Trophoblast cell (in vitro differentiated cells and primary cell): ENCODE results near the gene PAFAH1B2.
"Not testable (repeated sequence)": the region's sequence is repeated elsewhere in the genome, so short reads cannot be mapped to it uniquely, and the experiment has no call there.

Source experiments
- DNase-seq, 2 donors: peaks; one replicate each; pipeline ENCODE4 v3.0.0-alpha.2; 2016
- H2AFZ ChIP-seq: 2 replicates; pipeline ENCODE4 v1.6.1; 2013; ENCODE audit warnings: low read length, moderate library complexity, mild to moderate bottlenecking; ENCODE audit not compliant: insufficient read depth, poor library complexity
- H2AK5ac ChIP-seq: 2 replicates; pipeline ENCODE4 v1.6.1; 2013; ENCODE audit warnings: mild to moderate bottlenecking, low read length
- H2BK120ac ChIP-seq: 2 replicates; pipeline ENCODE4 v1.6.1; 2013; ENCODE audit warnings: low read length, mild to moderate bottlenecking, moderate library complexity; ENCODE audit not compliant: insufficient read depth, poor library complexity
- H2BK12ac ChIP-seq: 2 replicates; pipeline ENCODE4 v1.6.1; 2013; ENCODE audit warnings: mild to moderate bottlenecking, low read length, moderate library complexity
- H2BK5ac ChIP-seq: 2 replicates; pipeline ENCODE4 v1.6.1; 2013; ENCODE audit warnings: low read length, low read depth, moderate library complexity, mild to moderate bottlenecking; ENCODE audit not compliant: poor library complexity
- H3K14ac ChIP-seq: 2 replicates; pipeline ENCODE4 v1.6.1; 2013; ENCODE audit warnings: mild to moderate bottlenecking, low read length
- H3K18ac ChIP-seq: 2 replicates; pipeline ENCODE4 v1.6.1; 2013; ENCODE audit warnings: mild to moderate bottlenecking, low read length
- H3K23ac ChIP-seq: 2 replicates; pipeline ENCODE4 v1.6.1; 2013; ENCODE audit warnings: low read length
- H3K27ac ChIP-seq: 2 replicates; pipeline ENCODE4 v1.5.1; 2013; ENCODE audit warnings: low read depth, mild to moderate bottlenecking, inconsistent platforms, low read length, moderate library complexity
- H3K27me3 ChIP-seq: 2 replicates; pipeline ENCODE4 v1.6.1; 2013; ENCODE audit warnings: inconsistent platforms, mild to moderate bottlenecking, low read length, moderate library complexity; ENCODE audit not compliant: insufficient read depth
- H3K36me3 ChIP-seq, 2 experiments: 1 replicate in 1 of 2; 2 replicates in 1 of 2; pipeline ENCODE4 v1.6.1; 2013; ENCODE audit warnings: low read length in 2 of 2, mild to moderate bottlenecking in 2 of 2, moderate library complexity in 1 of 2; ENCODE audit not compliant: insufficient read depth in 2 of 2, control insufficient read depth in 1 of 2
- H3K4ac ChIP-seq: 2 replicates; pipeline ENCODE4 v1.6.1; 2013; ENCODE audit warnings: low read depth, mild to moderate bottlenecking, low read length, moderate library complexity
- H3K4me1 ChIP-seq, 2 experiments: 1 replicate in 1 of 2; 2 replicates in 1 of 2; pipeline ENCODE4 v1.6.1; 2013; ENCODE audit warnings: low read length in 2 of 2, mild to moderate bottlenecking in 2 of 2, moderate library complexity in 1 of 2; ENCODE audit not compliant: insufficient read depth in 2 of 2, control insufficient read depth in 1 of 2
- H3K4me2 ChIP-seq: 2 replicates; pipeline ENCODE4 v1.6.1; 2013; ENCODE audit warnings: inconsistent platforms, mild to moderate bottlenecking, low read length, moderate library complexity
- H3K4me3 ChIP-seq: 2 replicates; pipeline ENCODE4 v1.5.1; 2013; ENCODE audit warnings: mild to moderate bottlenecking, low read depth, low read length, inconsistent platforms
- H3K79me1 ChIP-seq: one replicate; pipeline ENCODE4 v1.6.1; 2013; ENCODE audit warnings: low read length
- H3K79me2 ChIP-seq: 2 replicates; pipeline ENCODE4 v1.6.1; 2013; ENCODE audit warnings: low read length, mild to moderate bottlenecking; ENCODE audit not compliant: control insufficient read depth, insufficient read depth, poor library complexity
- H3K9ac ChIP-seq: 2 replicates; pipeline ENCODE4 v1.6.1; 2013; ENCODE audit warnings: mild to moderate bottlenecking, low read length
- H3K9me3 ChIP-seq: 2 replicates; pipeline ENCODE4 v1.6.1; 2013; ENCODE audit warnings: low read depth, mild to moderate bottlenecking, control low read depth, inconsistent platforms, low read length; ENCODE audit not compliant: insufficient read depth
- H4K12ac ChIP-seq: 2 replicates; pipeline ENCODE4 v1.6.1; 2013; ENCODE audit warnings: low read depth, mild to moderate bottlenecking, low read length, moderate library complexity
- H4K8ac ChIP-seq: 2 replicates; pipeline ENCODE4 v1.6.1; 2013; ENCODE audit warnings: low read depth, mild to moderate bottlenecking, low read length, moderate library complexity
- H4K91ac ChIP-seq: one replicate; pipeline ENCODE4 v1.6.1; 2013; ENCODE audit warnings: low read depth, mild to moderate bottlenecking, low read length, moderate library complexity
- WGBS: extraction: QIAGEN DNeasy Blood & Tissue Kit; methylation state at CpG from one replicate; pipeline ENCODE4 v1.1.7; 2013; ENCODE audit warnings: missing lambda C conversion rate; ENCODE audit not compliant: insufficient read length, insufficient coverage; ENCODE audit errors: extremely low coverage; 5-methylcytosine and 5-hydroxymethylcytosine counted together

Gene PAFAH1B2

GRCh38 chr11:117204283-117205080, 60.4 kb downstream of the PAFAH1B2 start:
- Histone ChIP-seq H3K79me1 (peaks cover 9% of the 10 kb centered on the region), H3K27me3 (no peaks in the 10 kb centered on the region), H4K91ac (no peak overlapping the region), H3K9me3 (no peaks in the 10 kb centered on the region), H3K36me3 (peaks cover 44 to 49% of the 10 kb centered on the region in 2 experiments), H3K9ac (no peak overlapping the region), H4K12ac (no peak overlapping the region), H3K4me3 (no peak overlapping the region), H3K4me1 (peaks cover 34 to 46% of the 10 kb centered on the region in 2 experiments), H4K8ac (no peak overlapping the region), H3K23ac (no peak overlapping the region), H3K14ac (no peak overlapping the region), H2BK12ac (no peak overlapping the region), H2BK5ac (no peak overlapping the region), H2BK120ac (no peak overlapping the region), H3K27ac (peak overlapping the region; percentile 12), H3K18ac (no peak overlapping the region), H2AFZ (no peak overlapping the region), H3K79me2 (peaks cover 28% of the 10 kb centered on the region), H2AK5ac (no peak overlapping the region), H3K4me2 (no peak overlapping the region), H3K4ac (no peak overlapping the region)
- no peak for DNase-seq
- WGBS = no CpG with 5 or more reads among the region's 17 CpGs

GRCh38 chr11:117205211-117205818, 61.2 kb downstream of the PAFAH1B2 start:
- H2AFZ ChIP-seq = no peak overlapping the region
- H2BK12ac ChIP-seq = no peak overlapping the region
- peaks cover under 1% of the 10 kb centered on the region for H3K79me1 ChIP-seq
- no peak overlapping the region for H2BK120ac ChIP-seq
- H4K12ac ChIP-seq = no peak overlapping the region
- H3K27ac ChIP-seq = no peak overlapping the region
- H3K27me3 ChIP-seq = no peaks in the 10 kb centered on the region
- peaks cover 26 to 40% of the 10 kb centered on the region in 2 experiments for H3K4me1 ChIP-seq
- no peak for DNase-seq
- no peak overlapping the region for H4K91ac ChIP-seq
- no peak overlapping the region for H3K4me2 ChIP-seq
- no peak overlapping the region for H4K8ac ChIP-seq
- H3K18ac ChIP-seq = no peak overlapping the region
- peaks cover 20% of the 10 kb centered on the region for H3K79me2 ChIP-seq
- no CpG with 5 or more reads among the region's 11 CpGs for WGBS
- no peak overlapping the region for H2BK5ac ChIP-seq
- H3K14ac ChIP-seq = no peak overlapping the region
- H3K36me3 ChIP-seq = peaks cover 44 to 49% of the 10 kb centered on the region in 2 experiments
- H3K23ac ChIP-seq = no peak overlapping the region
- H3K9ac ChIP-seq = no peak overlapping the region
- H3K4ac ChIP-seq = no peak overlapping the region
- H3K9me3 ChIP-seq = no peaks in the 10 kb centered on the region
- H2AK5ac ChIP-seq = no peak overlapping the region
- no peak overlapping the region for H3K4me3 ChIP-seq

GRCh38 chr11:117206111-117206510, 62.0 kb downstream of the PAFAH1B2 start:
- H3K23ac ChIP-seq, H3K27me3 ChIP-seq, H4K8ac ChIP-seq, H3K9ac ChIP-seq, H4K12ac ChIP-seq, H4K91ac ChIP-seq, H2BK12ac ChIP-seq, H3K14ac ChIP-seq, H3K18ac ChIP-seq, H3K9me3 ChIP-seq, H3K79me1 ChIP-seq, H2BK5ac ChIP-seq, H3K4me2 ChIP-seq, H3K4ac ChIP-seq, H3K4me3 ChIP-seq, H2BK120ac ChIP-seq, H2AK5ac ChIP-seq, H2AFZ ChIP-seq: not testable (repeated sequence)
- peak overlapping the region; percentile 44 for H3K27ac ChIP-seq
- peaks cover 12% of the 10 kb centered on the region for H3K79me2 ChIP-seq
- peaks cover 19 to 32% of the 10 kb centered on the region in 2 experiments for H3K4me1 ChIP-seq
- peaks cover 41 to 45% of the 10 kb centered on the region in 2 experiments for H3K36me3 ChIP-seq
- peak; percentile 72 to 73 for DNase-seq
- no CpG with 5 or more reads among the region's 8 CpGs for WGBS

GRCh38 chr11:117206859-117207258, 62.8 kb downstream of the PAFAH1B2 start:
- WGBS = no CpG with 5 or more reads among the region's 11 CpGs
- not testable (repeated sequence) for H3K4me2 ChIP-seq, H2BK12ac ChIP-seq, H4K8ac ChIP-seq, H3K18ac ChIP-seq, H2AFZ ChIP-seq, H4K12ac ChIP-seq, H3K4ac ChIP-seq, H3K27me3 ChIP-seq, H3K79me1 ChIP-seq, DNase-seq, H3K14ac ChIP-seq, H3K27ac ChIP-seq, H2BK5ac ChIP-seq, H3K23ac ChIP-seq, H2AK5ac ChIP-seq, H3K9ac ChIP-seq, H2BK120ac ChIP-seq, H3K9me3 ChIP-seq, H3K79me2 ChIP-seq, H3K4me3 ChIP-seq
- Histone ChIP-seq H3K4me1 (peaks cover 12 to 25% of the 10 kb centered on the region in 2 experiments), H4K91ac (peak overlapping the region; percentile 8), H3K36me3 (peaks cover 35 to 38% of the 10 kb centered on the region in 2 experiments)
